CD14-positive monocyte (primary cell): ENCODE results near the gene TKTL2. TPM values are rescaled to one million over a fixed set of nuclear protein-coding genes. Genes with fewer than 3 reads are reported as not detected.

Experiments
- DNase-seq, 3 donors: peaks; one replicate each; pipeline ENCODE4 v3.0.0-alpha.2; 2011 to 2022
- H2AFZ ChIP-seq: 2 replicates; pipeline ENCODE4 v1.6.0; 2012; ENCODE audit warnings: mild to moderate bottlenecking, low read depth, low read length, inconsistent platforms; ENCODE audit not compliant: insufficient read depth, poor library complexity, severe bottlenecking
- H3K27ac ChIP-seq, 2 donors: 1 replicate in 1 of 2; 2 replicates in 1 of 2; pipeline ENCODE4 v1.5.1; 2012 to 2013; ENCODE audit warnings: low read length in 2 of 2, control low read depth in 1 of 2, inconsistent platforms in 1 of 2, low read depth in 1 of 2, mild to moderate bottlenecking in 1 of 2
- H3K27me3 ChIP-seq, 2 donors: one replicate each; pipeline versions ENCODE4 v1.6.0 to v1.6.1; 2011 to 2013; ENCODE audit warnings: low read length in 2 of 2; ENCODE audit not compliant: control insufficient read depth in 2 of 2, insufficient read depth in 2 of 2
- H3K36me3 ChIP-seq, 2 donors: replicated peaks in 1 of 2; 1 replicate in 1 of 2; 2 replicates in 1 of 2; pipeline versions ENCODE4 v1.5.1 to v1.6.1; 2012 to 2013; ENCODE audit warnings: low read length in 2 of 2, control low read depth in 1 of 2, inconsistent platforms in 1 of 2, mild to moderate bottlenecking in 1 of 2; ENCODE audit not compliant: insufficient read depth in 2 of 2, control insufficient read depth in 1 of 2
- H3K4me1 ChIP-seq, 2 donors: 1 replicate in 1 of 2; 2 replicates in 1 of 2; pipeline versions ENCODE4 v1.5.1 to v1.6.1; 2012 to 2013; ENCODE audit warnings: low read length in 2 of 2, control low read depth in 1 of 2, inconsistent platforms in 1 of 2, mild to moderate bottlenecking in 1 of 2, moderate library complexity in 1 of 2; ENCODE audit not compliant: insufficient read depth in 2 of 2, control insufficient read depth in 1 of 2
- H3K4me2 ChIP-seq: replicated peaks from 2 replicates; pipeline ENCODE3; 2012; ENCODE audit warnings: low read length, moderate library complexity, mild to moderate bottlenecking; ENCODE audit not compliant: poor library complexity, severe bottlenecking; ENCODE audit errors: extremely low read depth
- H3K4me3 ChIP-seq, 3 experiments: fragments of 200-600 bp in 1 of 3; sonication (generic) in 1 of 3; replicated peaks in 1 of 3; 1 replicate in 2 of 3; 2 replicates in 1 of 3; pipeline ENCODE4 v1.5.1; 2011 to 2013; ENCODE audit warnings: low read length in 3 of 3, mild to moderate bottlenecking in 3 of 3, control low read depth in 2 of 3, low read depth in 2 of 3, inconsistent platforms in 1 of 3, moderate library complexity in 1 of 3
- H3K79me2 ChIP-seq: 2 replicates; pipeline ENCODE4 v1.6.0; 2012; ENCODE audit warnings: mild to moderate bottlenecking, control low read depth, inconsistent platforms, low read length, moderate library complexity; ENCODE audit not compliant: insufficient read depth
- H3K9ac ChIP-seq: 2 replicates; pipeline ENCODE4 v1.6.0; 2017; ENCODE audit warnings: low read length, mild to moderate bottlenecking; ENCODE audit not compliant: insufficient read depth, poor library complexity, severe bottlenecking
- H3K9me3 ChIP-seq, 2 donors: replicated peaks in 1 of 2; 1 replicate in 1 of 2; 2 replicates in 1 of 2; pipeline versions ENCODE4 v1.5.1 to v1.6.1; 2012 to 2013; ENCODE audit warnings: low read length in 2 of 2, control low read depth in 1 of 2; ENCODE audit not compliant: control insufficient read depth in 1 of 2, insufficient read depth in 1 of 2
- H4K20me1 ChIP-seq: 2 replicates; pipeline ENCODE4 v1.6.0; 2012; ENCODE audit warnings: mild to moderate bottlenecking, low read length, control low read depth, moderate library complexity; ENCODE audit not compliant: insufficient read depth
- H3K27ac Mint-ChIP-seq, 7 donors: one replicate each; pipeline ENCODE4 v1.8.0; 2020; ENCODE audit warnings: mild to moderate bottlenecking in 7 of 7, mixed read lengths in 7 of 7, moderate library complexity in 6 of 7, inconsistent platforms in 2 of 7
- H3K27me3 Mint-ChIP-seq, 3 donors: one replicate each; pipeline ENCODE4 v1.8.0; 2021 to 2022; ENCODE audit warnings: low read depth in 3 of 3, mild to moderate bottlenecking in 3 of 3, mixed read lengths in 3 of 3, moderate library complexity in 3 of 3, inconsistent platforms in 1 of 3
- H3K36me3 Mint-ChIP-seq, 2 donors: one replicate each; pipeline ENCODE4 v1.8.0; 2020; ENCODE audit warnings: mixed read lengths in 2 of 2, inconsistent platforms in 1 of 2, mild to moderate bottlenecking in 1 of 2
- H3K4me1 Mint-ChIP-seq: one replicate; pipeline ENCODE4 v1.8.0; 2020; ENCODE audit warnings: mild to moderate bottlenecking, mixed read lengths
- H3K4me3 Mint-ChIP-seq, 2 donors: one replicate each; pipeline ENCODE4 v1.8.0; 2020; ENCODE audit warnings: mild to moderate bottlenecking in 2 of 2, mixed read lengths in 2 of 2, moderate library complexity in 1 of 2
- H3K9me3 Mint-ChIP-seq, 7 donors: one replicate each; pipeline ENCODE4 v1.8.0; 2020 to 2022; ENCODE audit warnings: mixed read lengths in 7 of 7, mild to moderate bottlenecking in 6 of 7, moderate library complexity in 6 of 7, inconsistent platforms in 2 of 7
- WGBS: methylation state at CpG from one replicate; pipeline ENCODE4 v1.1.5; 2013; ENCODE audit warnings: missing lambda C conversion rate; ENCODE audit not compliant: insufficient coverage; 5-methylcytosine and 5-hydroxymethylcytosine counted together
- intact Hi-C, 2 donors: fragments of 100-400 bp; cut with micrococcal nuclease; formaldehyde crosslinking; loops; one replicate each; pipeline versions ENCODE4 v1.15.0 to v1.15.1; 2023
- polyA plus RNA-seq, 3 donors: library from polyadenylated mRNA; depleted of rRNA in 1 of 3; unstranded in 2 of 3; stranded (reverse) in 1 of 3; fragments of 300-500 nt in 2 of 3; fragments of >200 nt in 1 of 3; fragmentation: Illumina TruSeq in 2 of 3; gene quantifications; 1 replicate in 2 of 3; 2 replicates in 1 of 3; pipeline ENCODE4 v1.2.3, GENCODE V29; 2012 to 2021
- TF ChIP-seq, protein P1 (sequence below): fragments of 200-600 bp; IDR thresholded peaks from one replicate; pipeline ENCODE4 v1.8.0; 2022; ENCODE audit warnings: antibody characterized with exemption, mild to moderate bottlenecking

TKTL2 gene
- polyA plus RNA-seq, 3 donors, result 0.16 TPM; not detected in 2

DNA sequence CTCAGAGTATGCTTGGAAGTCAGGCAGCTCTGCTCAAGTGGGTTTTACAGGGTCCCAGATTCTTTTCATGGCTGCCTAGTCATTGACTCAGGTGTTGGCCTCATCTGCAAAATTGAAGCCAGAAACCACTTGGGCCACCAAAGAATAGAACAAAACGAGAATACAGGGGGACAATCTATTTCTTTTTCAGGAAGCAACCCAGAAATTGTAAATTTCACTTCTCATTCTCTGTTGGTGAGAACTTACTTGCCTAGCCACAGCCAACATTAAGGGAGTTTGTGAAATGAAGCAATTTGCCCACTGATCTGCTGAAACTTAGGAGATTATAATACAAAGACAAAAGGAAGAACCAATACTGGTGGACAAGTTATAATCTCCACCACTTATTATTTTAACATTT is 8.6 kb upstream of the TKTL2 start:
- peak; percentile 53 to 69 (median 65) for DNase-seq
- no peaks in the 10 kb centered on the region for H3K27me3 ChIP-seq
- H2AFZ ChIP-seq, result peak overlapping the region; percentile 21
- H3K9ac ChIP-seq, result peak overlapping the region; percentile 42
- TF ChIP-seq, protein P1, sequence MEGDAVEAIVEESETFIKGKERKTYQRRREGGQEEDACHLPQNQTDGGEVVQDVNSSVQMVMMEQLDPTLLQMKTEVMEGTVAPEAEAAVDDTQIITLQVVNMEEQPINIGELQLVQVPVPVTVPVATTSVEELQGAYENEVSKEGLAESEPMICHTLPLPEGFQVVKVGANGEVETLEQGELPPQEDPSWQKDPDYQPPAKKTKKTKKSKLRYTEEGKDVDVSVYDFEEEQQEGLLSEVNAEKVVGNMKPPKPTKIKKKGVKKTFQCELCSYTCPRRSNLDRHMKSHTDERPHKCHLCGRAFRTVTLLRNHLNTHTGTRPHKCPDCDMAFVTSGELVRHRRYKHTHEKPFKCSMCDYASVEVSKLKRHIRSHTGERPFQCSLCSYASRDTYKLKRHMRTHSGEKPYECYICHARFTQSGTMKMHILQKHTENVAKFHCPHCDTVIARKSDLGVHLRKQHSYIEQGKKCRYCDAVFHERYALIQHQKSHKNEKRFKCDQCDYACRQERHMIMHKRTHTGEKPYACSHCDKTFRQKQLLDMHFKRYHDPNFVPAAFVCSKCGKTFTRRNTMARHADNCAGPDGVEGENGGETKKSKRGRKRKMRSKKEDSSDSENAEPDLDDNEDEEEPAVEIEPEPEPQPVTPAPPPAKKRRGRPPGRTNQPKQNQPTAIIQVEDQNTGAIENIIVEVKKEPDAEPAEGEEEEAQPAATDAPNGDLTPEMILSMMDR, result no peak
- H3K27ac Mint-ChIP-seq, result no peak overlapping the region
- H3K27me3 Mint-ChIP-seq, result peaks cover 0 to 4% (median 1%) of the 10 kb centered on the region in 3 donors
- H4K20me1 ChIP-seq, result no peaks in the 10 kb centered on the region
- peaks cover 40 to 53% of the 10 kb centered on the region in 2 donors for H3K4me1 ChIP-seq
- peaks cover 0 to 4% (median 0%) of the 10 kb centered on the region in 7 donors for H3K9me3 Mint-ChIP-seq
- H3K36me3 Mint-ChIP-seq, result no peaks in the 10 kb centered on the region
- peak overlapping the region; percentile 67 for H3K4me2 ChIP-seq
- WGBS, result no CpG with 5 or more reads among the region's 1 CpG
- no peaks in the 10 kb centered on the region for H3K79me2 ChIP-seq
- H3K4me3 Mint-ChIP-seq, result peak overlapping the region in 1 of 2 donors; percentile 67
- H3K4me3 ChIP-seq, result peak overlapping the region in 2 of 3 experiments; percentile 25 to 50
- H3K4me1 Mint-ChIP-seq, result peaks cover 2% of the 10 kb centered on the region
- peak overlapping the region; percentile 57 to 81 for H3K27ac ChIP-seq
- H3K9me3 ChIP-seq, result no peaks in the 10 kb centered on the region
- intact Hi-C loops, result loop anchor here in 1 of 2 donors (10.0 kb wide), 1 partner anchor 63 kb away; no protein-coding TSS in a partner anchor
- no peaks in the 10 kb centered on the region for H3K36me3 ChIP-seq

DNA sequence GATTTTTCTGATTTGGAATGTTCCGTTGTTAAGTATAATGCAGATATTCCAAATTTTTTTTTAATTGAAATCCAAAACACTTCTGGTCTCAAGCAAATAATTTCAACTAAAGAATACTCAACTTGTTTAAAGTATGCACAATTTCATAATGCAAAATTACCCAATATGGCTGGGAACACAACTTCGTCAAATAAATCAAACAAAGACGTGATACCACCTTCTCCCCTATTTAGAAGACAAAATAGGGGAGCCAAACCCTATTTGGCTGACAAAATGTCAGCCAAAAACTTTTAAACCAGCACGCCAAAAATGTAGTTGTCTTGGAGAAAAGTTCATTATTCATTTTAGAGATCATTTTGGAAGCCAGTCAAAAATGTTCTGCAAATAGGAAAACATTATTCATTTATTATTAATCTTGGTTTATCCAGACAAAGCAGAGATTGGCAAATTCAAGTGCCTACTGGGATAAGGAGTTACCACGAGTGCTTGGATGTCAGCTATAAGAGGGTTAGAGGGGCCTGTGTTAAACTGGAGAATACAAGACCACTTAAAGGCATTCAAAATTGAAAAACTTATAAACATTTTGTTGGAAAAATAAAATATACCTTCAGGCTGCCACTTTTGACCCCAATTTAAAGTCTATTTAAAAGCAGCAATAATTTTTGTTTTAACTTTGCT is 3.3 kb upstream of the TKTL2 start:
- Mint-ChIP-seq H3K27ac (no peak overlapping the region), H3K4me3 (no peak overlapping the region), H3K9me3 (peaks cover 0 to 9% (median 4%) of the 10 kb centered on the region in 7 donors), H3K27me3 (peaks cover under 1 to 7% (median 5%) of the 10 kb centered on the region in 3 donors), H3K36me3 (no peaks in the 10 kb centered on the region), H3K4me1 (no peaks in the 10 kb centered on the region)
- H2AFZ ChIP-seq, result no peak overlapping the region
- H3K4me3 ChIP-seq, result no peak overlapping the region
- H3K4me1 ChIP-seq, result peaks cover 9 to 12% of the 10 kb centered on the region in 2 donors
- no peaks in the 10 kb centered on the region for H3K79me2 ChIP-seq
- TF ChIP-seq, protein P1, result no peak
- H3K36me3 ChIP-seq, result no peaks in the 10 kb centered on the region
- DNase-seq, result no peak
- H3K9ac ChIP-seq, result no peak overlapping the region
- no CpG with 5 or more reads among the region's 5 CpGs for WGBS
- peaks cover 6 to 8% of the 10 kb centered on the region in 2 donors for H3K9me3 ChIP-seq
- H3K4me2 ChIP-seq, result no peak overlapping the region
- intact Hi-C loops, result no loop called here
- no peak overlapping the region for H3K27ac ChIP-seq
- no peaks in the 10 kb centered on the region for H4K20me1 ChIP-seq
- H3K27me3 ChIP-seq, result peaks cover 0 to 6% of the 10 kb centered on the region in 2 donors
